Neural crest cell (in vitro differentiated cells): ENCODE results near the gene COPS7A. TPM values are rescaled to one million over a fixed set of nuclear protein-coding genes. Genes with fewer than 3 reads are reported as not detected.

ENCODE experiments used
- DNase-seq: peaks from one replicate; pipeline ENCODE4 v3.0.0; 2021; ENCODE audit warnings: low read depth, mixed read lengths, low spot score
- H3K27ac Mint-ChIP-seq: one replicate; pipeline ENCODE4 v1.8.0; 2021; ENCODE audit warnings: mild to moderate bottlenecking, mixed read lengths; ENCODE audit not compliant: unreplicated experiment
- H3K27me3 Mint-ChIP-seq: 2 replicates; pipeline ENCODE4 v1.8.0; 2021; ENCODE audit warnings: low read depth, mild to moderate bottlenecking, mixed read lengths
- H3K36me3 Mint-ChIP-seq: 2 replicates; pipeline ENCODE4 v1.8.0; 2021; ENCODE audit warnings: low read depth, mild to moderate bottlenecking, mixed read lengths
- H3K4me1 Mint-ChIP-seq: 2 replicates; pipeline ENCODE4 v1.8.0; 2021; ENCODE audit warnings: mixed read lengths
- H3K4me3 Mint-ChIP-seq: one replicate; pipeline ENCODE4 v1.8.0; 2021; ENCODE audit warnings: mild to moderate bottlenecking, mixed read lengths
- H3K9me3 Mint-ChIP-seq: 2 replicates; pipeline ENCODE4 v1.8.0; 2021; ENCODE audit warnings: mixed read lengths
- total RNA-seq: library from RNA; stranded (reverse); gene quantifications from 2 replicates; pipeline ENCODE4 v1.2.1, GENCODE V29; 2021
- TF ChIP-seq, protein P1 (sequence below): fragments of 200-600 bp; sonication (generic); conservative IDR thresholded peaks from 2 replicates; pipeline ENCODE4 v1.5.0; 2021; ENCODE audit warnings: antibody characterized with exemption, mild to moderate bottlenecking

COPS7A gene
- total RNA-seq, 1 donor from 2014 or later, result 37.7 TPM

DNA sequence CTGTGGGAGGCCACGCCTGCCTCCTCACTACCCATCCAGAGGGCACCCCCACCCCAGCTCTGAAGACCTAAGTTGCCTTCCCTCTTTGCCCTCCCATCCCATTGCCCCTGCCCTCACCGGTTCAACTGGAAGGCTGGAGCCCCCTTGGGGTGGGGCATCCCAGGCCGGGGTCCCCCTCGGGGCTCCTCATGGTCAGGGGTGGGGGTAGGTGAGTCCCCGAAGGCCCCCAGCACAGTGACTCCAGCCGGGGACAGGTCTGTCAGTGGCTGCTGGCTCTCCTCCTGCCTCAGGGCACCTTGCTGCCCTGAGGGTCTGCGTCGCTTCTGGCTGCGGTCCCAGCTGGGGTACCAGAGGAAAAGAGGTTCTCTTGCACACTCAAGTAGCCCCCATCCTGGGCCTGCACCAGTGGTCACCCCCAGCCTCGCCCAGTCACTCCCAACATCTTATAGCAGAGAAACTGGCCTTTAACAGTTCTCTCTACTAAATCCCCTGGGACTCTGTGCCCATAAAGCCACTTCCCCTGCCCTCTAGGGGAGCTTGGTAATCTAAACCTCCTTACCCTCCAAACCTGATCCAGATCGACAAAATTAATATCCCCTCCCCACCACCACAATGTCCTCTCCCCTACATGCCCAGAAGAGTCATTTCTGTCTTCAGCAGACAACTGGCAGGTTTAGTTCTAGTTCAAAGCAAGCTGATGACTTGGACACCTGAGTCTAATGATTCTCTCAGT is 28.4 kb upstream of the COPS7A start:
- no peak overlapping the region for H3K27ac Mint-ChIP-seq
- peaks cover 24% of the 10 kb centered on the region for H3K4me1 Mint-ChIP-seq
- TF ChIP-seq, protein P1, sequence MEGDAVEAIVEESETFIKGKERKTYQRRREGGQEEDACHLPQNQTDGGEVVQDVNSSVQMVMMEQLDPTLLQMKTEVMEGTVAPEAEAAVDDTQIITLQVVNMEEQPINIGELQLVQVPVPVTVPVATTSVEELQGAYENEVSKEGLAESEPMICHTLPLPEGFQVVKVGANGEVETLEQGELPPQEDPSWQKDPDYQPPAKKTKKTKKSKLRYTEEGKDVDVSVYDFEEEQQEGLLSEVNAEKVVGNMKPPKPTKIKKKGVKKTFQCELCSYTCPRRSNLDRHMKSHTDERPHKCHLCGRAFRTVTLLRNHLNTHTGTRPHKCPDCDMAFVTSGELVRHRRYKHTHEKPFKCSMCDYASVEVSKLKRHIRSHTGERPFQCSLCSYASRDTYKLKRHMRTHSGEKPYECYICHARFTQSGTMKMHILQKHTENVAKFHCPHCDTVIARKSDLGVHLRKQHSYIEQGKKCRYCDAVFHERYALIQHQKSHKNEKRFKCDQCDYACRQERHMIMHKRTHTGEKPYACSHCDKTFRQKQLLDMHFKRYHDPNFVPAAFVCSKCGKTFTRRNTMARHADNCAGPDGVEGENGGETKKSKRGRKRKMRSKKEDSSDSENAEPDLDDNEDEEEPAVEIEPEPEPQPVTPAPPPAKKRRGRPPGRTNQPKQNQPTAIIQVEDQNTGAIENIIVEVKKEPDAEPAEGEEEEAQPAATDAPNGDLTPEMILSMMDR, result no peak
- peaks cover 27% of the 10 kb centered on the region for H3K27me3 Mint-ChIP-seq
- peak overlapping the region; percentile 24 for H3K4me3 Mint-ChIP-seq
- H3K36me3 Mint-ChIP-seq, result no peaks in the 10 kb centered on the region
- no peaks in the 10 kb centered on the region for H3K9me3 Mint-ChIP-seq
- DNase-seq, result no peak

DNA sequence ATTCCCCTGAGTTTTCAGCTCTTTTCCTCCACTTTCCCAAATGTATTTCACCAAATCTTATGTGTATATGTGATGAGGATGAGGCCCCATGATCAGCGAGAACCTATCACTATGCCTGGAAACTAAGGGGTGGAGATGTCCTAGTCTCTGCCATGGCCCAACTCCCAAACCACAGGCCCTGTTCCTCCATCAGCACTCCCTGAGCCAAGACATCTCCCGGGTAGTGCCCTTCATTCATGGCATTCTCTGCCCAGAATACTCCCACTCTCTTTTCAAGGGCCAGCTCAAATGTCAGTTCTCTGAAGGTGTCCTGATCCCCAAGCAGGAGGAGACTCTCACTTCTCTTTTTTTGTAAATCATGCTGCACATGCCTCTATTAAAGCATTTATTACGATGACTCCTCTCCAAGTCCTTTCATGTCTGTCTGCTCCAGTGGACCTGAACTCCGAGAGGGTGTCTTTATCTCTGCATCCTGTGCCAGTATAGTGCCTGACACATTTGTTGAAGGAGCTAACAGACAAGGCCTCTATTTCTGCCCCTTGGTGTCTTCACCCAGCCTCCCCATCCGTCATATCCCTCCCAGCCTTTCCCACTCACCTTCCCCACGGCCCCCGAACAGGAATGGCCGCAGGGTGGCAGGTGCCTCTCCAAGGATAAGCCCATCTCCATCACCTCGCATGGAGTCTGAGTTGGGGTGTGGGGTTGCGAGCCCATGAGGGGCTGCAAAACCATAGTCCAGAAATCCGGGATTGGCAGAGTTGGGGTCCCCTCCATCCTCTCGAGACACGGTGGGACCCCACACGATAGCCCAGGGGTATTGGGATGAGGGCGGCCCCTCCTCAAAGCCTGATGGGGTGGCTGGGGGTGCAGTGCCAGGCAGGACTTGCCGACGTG is 26.9 kb upstream of the COPS7A start:
- Mint-ChIP-seq H3K27me3 (peaks cover 40% of the 10 kb centered on the region), H3K36me3 (no peaks in the 10 kb centered on the region), H3K27ac (no peak overlapping the region), H3K9me3 (no peaks in the 10 kb centered on the region), H3K4me1 (peaks cover 30% of the 10 kb centered on the region), H3K4me3 (no peak overlapping the region)
- TF ChIP-seq, protein P1, result no peak
- no peak for DNase-seq

DNA sequence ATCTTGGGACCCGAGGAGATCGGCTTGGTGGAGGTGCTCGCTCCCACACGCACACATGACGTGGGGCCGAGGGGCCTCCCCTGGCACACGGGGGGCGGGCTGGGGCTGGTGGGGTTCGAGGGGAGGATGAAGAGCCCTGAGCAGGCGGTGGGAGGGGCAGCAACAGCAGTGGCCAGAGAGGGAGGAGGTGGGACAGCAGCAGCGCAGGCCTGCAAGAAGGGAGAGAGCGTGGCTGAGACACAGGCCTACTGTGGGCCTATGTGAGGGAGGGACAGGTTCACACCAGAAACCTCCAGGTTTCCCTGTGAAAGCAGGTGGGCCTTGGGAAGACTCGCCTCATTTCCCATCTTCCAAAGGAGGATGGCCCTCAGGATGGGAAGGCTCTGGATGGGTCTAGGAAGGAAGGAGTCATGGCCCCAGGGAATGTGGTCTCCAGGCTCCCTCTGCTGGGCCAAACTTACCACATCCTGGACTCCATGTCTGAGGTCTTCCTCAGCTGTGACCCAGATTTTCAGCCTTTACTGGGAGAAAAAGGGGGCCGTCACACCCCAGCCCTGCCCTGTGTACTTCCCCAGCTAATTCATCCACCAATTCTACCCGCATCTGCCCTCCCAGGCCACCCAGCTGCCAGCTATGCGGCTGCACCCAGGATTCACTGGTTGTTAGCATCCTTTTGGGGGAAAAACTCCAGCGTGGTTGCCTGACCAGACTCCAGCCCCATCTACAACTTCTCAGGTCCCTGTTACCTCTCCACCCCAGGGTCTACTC is 26.1 kb upstream of the COPS7A start:
- Mint-ChIP-seq H3K36me3 (no peaks in the 10 kb centered on the region), H3K27ac (no peak overlapping the region), H3K4me3 (peak overlapping the region; percentile 86), H3K27me3 (peaks cover 47% of the 10 kb centered on the region), H3K9me3 (no peaks in the 10 kb centered on the region), H3K4me1 (peaks cover 24% of the 10 kb centered on the region)
- DNase-seq, result peak; percentile 41
- TF ChIP-seq, protein P1, result peak; percentile 71

DNA sequence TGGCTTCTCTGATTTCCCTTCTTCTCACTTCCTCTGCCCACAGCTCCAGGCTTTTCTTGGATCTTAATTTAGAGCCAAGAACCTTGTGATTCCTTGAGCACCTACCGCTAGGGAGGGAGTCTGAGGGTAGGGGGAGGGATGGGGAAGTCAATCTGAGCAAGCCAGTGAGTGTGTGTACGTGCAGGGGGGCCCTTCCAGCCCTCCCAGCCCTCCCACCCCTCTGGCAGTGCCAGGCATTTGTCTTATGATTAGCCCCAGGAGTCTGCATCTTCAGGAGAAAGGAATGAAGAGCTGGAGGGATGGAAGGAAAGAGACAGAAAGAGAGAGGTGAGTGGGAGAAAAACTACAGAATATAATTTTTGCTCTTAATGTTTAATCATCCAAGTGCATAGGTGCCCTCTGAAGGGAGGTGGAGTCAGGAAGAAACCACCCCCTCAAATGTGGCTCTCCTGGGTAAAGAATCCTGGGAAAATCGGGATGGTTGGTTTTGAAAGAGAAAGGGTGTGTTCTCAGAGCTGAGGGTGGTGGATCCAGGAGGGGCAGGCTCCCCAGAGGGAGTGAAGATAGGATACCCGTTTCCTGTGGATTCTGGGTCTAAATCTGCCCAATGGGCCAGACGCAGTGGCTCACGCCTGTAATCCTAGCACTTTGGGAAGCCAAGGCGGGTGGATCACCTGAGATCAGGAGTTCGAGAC is 25.3 kb upstream of the COPS7A start:
- Mint-ChIP-seq H3K27ac (no peak overlapping the region), H3K9me3 (no peaks in the 10 kb centered on the region), H3K36me3 (no peaks in the 10 kb centered on the region), H3K4me3 (peak overlapping the region; percentile 86), H3K4me1 (peaks cover 22% of the 10 kb centered on the region), H3K27me3 (peaks cover 54% of the 10 kb centered on the region)
- TF ChIP-seq, protein P1, result no peak
- no peak for DNase-seq
